Loucy (cell line): Measurements from ENCODE around the gene PARVB.

Experiments
- H2AFZ ChIP-seq: fragments of 200-600 bp; sonication (generic); 2 replicates; pipeline ENCODE4 v1.6.0; 2016; ENCODE audit warnings: antibody characterized with exemption, mild to moderate bottlenecking, low read length, moderate library complexity
- H3F3A ChIP-seq: fragments of 200-600 bp; 2 replicates; pipeline ENCODE4 v1.6.0; 2016; ENCODE audit warnings: antibody characterized with exemption, low read depth, mild to moderate bottlenecking
- H3K27me3 ChIP-seq: fragments of 200-600 bp; sonication (generic); 2 replicates; pipeline ENCODE4 v1.6.1; 2014; ENCODE audit warnings: low read length, mild to moderate bottlenecking; ENCODE audit not compliant: insufficient read depth, poor library complexity, severe bottlenecking
- H3K36me3 ChIP-seq: fragments of 200-600 bp; sonication (generic); 2 replicates; pipeline ENCODE4 v1.6.1; 2016; ENCODE audit warnings: low read length; ENCODE audit not compliant: insufficient read depth
- H3K4me1 ChIP-seq: fragments of 200-600 bp; sonication (generic); 2 replicates; pipeline ENCODE4 v1.5.1; 2014; ENCODE audit warnings: low read length, mild to moderate bottlenecking; ENCODE audit not compliant: insufficient read depth, poor library complexity, severe bottlenecking
- H3K4me2 ChIP-seq: fragments of 200-600 bp; sonication (generic); 2 replicates; pipeline ENCODE4 v1.6.0; 2014; ENCODE audit warnings: antibody characterized with exemption, low read length, low read depth, mild to moderate bottlenecking; ENCODE audit not compliant: poor library complexity, severe bottlenecking
- H3K4me3 ChIP-seq: fragments of 200-600 bp; sonication (generic); 2 replicates; pipeline ENCODE4 v1.5.1; 2014; ENCODE audit warnings: low read length, mild to moderate bottlenecking, mixed read lengths; ENCODE audit not compliant: poor library complexity, severe bottlenecking
- H3K79me2 ChIP-seq: fragments of 200-600 bp; sonication (generic); 2 replicates; pipeline ENCODE4 v1.6.1; 2014; ENCODE audit warnings: low read length; ENCODE audit not compliant: insufficient read depth
- H3K9ac ChIP-seq: fragments of 200-600 bp; sonication (generic); 2 replicates; pipeline ENCODE4 v1.6.0; 2014; ENCODE audit warnings: mild to moderate bottlenecking, low read depth, low read length, moderate library complexity; ENCODE audit not compliant: poor library complexity, severe bottlenecking
- H3K9me2 ChIP-seq: fragments of 200-600 bp; sonication (generic); replicated peaks from 2 replicates; pipeline ENCODE4 v1.6.1; 2016; ENCODE audit warnings: low read depth, low read length, mixed read lengths
- H3K9me3 ChIP-seq: fragments of 200-600 bp; sonication (generic); 2 replicates; pipeline ENCODE4 v1.6.1; 2014; ENCODE audit warnings: mild to moderate bottlenecking, antibody characterized with exemption, low read length, low read depth; ENCODE audit not compliant: insufficient read depth
- H4K20me1 ChIP-seq: fragments of 200-600 bp; sonication (generic); 2 replicates; pipeline ENCODE4 v1.6.0; 2014; ENCODE audit warnings: antibody characterized with exemption, low read length, mild to moderate bottlenecking; ENCODE audit not compliant: insufficient read depth, poor library complexity, severe bottlenecking
- EZH2phosphoT487 ChIP-seq: fragments of 200-600 bp; IDR thresholded peaks from 2 replicates; pipeline ENCODE4 v1.6.1; 2018; ENCODE audit warnings: antibody characterized with exemption, mild to moderate bottlenecking, moderate library complexity, borderline replicate concordance
- TF ChIP-seq, protein P1 (sequence below): fragments of 200-600 bp; sonication (generic); conservative IDR thresholded peaks from 2 replicates; pipeline ENCODE4 v1.5.1; 2014; ENCODE audit warnings: mild to moderate bottlenecking, antibody characterized with exemption, low read length

Gene PARVB

DNA sequence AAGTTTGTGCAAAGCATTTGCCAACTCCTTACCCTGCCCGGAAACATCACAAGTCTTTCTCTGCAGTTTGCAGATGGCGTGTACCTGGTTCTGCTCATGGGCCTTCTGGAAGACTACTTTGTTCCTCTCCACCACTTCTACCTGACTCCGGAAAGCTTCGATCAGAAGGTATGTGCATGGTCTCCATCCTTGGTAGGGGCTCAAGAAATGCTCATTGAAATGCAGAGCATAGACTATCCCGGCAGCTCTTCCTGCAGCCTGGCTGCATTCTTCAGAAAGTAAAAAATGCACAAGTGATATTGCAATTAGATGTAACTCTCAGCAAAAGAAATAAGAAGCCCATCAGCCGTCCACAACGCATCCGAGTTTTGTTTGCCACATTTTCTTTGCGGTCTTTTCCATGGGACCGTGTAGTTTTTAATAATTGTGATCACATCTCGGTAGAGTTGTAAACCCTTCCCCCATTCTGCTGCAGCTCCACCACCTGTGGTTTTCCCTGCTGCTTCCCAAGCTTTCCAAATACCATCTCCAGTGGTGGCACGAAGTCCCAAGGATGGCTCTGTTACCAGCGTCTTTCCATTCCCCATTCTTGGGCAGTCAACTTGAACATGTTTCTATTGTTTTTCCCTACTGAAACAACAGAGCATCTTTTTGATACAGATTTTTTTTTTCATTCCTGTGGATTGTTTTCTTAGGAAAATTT lies 134.0 kb downstream of the PARVB start:
- Histone ChIP-seq H3F3A (no peaks in the 10 kb centered on the region), H3K9me2 (no peaks in the 10 kb centered on the region), H2AFZ (no peak overlapping the region), H3K27me3 (no peaks in the 10 kb centered on the region), H3K4me3 (no peak overlapping the region), H3K9me3 (no peaks in the 10 kb centered on the region), H3K4me1 (peaks cover 13% of the 10 kb centered on the region), H3K79me2 (no peaks in the 10 kb centered on the region), H3K9ac (no peak overlapping the region), H3K4me2 (no peak overlapping the region), H4K20me1 (no peaks in the 10 kb centered on the region), H3K36me3 (no peaks in the 10 kb centered on the region)
- TF ChIP-seq, protein P1, sequence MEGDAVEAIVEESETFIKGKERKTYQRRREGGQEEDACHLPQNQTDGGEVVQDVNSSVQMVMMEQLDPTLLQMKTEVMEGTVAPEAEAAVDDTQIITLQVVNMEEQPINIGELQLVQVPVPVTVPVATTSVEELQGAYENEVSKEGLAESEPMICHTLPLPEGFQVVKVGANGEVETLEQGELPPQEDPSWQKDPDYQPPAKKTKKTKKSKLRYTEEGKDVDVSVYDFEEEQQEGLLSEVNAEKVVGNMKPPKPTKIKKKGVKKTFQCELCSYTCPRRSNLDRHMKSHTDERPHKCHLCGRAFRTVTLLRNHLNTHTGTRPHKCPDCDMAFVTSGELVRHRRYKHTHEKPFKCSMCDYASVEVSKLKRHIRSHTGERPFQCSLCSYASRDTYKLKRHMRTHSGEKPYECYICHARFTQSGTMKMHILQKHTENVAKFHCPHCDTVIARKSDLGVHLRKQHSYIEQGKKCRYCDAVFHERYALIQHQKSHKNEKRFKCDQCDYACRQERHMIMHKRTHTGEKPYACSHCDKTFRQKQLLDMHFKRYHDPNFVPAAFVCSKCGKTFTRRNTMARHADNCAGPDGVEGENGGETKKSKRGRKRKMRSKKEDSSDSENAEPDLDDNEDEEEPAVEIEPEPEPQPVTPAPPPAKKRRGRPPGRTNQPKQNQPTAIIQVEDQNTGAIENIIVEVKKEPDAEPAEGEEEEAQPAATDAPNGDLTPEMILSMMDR: no peak
- no peak for TF ChIP-seq EZH2phosphoT487

DNA sequence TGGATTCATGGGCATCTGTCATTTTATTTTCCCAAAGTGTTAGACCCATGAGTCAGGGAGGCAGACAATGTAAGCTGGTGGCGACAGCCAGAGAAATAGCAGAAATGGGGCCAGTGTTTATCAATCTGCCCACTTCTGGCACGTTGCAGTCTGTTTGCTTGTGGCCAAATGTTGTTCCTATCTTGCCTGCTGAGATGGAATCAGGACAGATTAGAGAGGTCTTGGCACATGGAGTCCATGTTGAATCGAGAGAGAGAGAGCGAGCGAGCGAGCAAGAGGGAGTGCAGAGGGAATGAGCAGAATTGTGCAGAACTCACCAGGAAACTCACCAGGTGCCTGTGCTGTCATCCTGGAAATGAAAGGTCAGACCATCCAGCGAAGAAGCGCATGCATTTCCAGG lies 134.7 kb downstream of the PARVB start:
- Histone ChIP-seq H3K9ac (no peak overlapping the region), H3K4me1 (peaks cover 12% of the 10 kb centered on the region), H3F3A (no peaks in the 10 kb centered on the region), H3K9me3 (no peaks in the 10 kb centered on the region), H3K79me2 (no peaks in the 10 kb centered on the region), H3K9me2 (no peaks in the 10 kb centered on the region), H3K36me3 (no peaks in the 10 kb centered on the region), H3K27me3 (no peaks in the 10 kb centered on the region), H4K20me1 (no peaks in the 10 kb centered on the region), H3K4me2 (no peak overlapping the region), H3K4me3 (no peak overlapping the region), H2AFZ (no peak overlapping the region)
- TF ChIP-seq EZH2phosphoT487: no peak
- TF ChIP-seq, protein P1: no peak

DNA sequence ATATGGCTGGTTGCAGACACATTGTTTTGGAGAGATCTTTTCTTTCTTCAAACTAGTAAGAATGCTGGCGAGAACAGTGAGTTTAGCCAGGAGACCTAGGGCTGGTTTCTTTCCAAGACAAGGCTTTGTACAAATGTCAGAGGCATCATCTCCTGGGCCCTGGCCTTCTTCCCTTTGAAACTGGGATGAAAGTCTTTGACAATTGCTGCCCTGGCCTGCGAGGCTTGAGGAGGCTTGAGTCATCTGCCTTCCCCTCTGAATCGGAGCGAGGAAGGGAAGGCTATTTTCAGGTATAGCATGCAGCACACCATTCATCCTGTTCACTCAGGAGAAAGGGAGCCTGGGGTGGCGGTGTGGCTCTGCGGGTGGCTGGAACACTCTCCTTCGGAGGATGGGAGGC lies 135.1 kb downstream of the PARVB start:
- Histone ChIP-seq H3K9ac (no peak overlapping the region), H3K4me2 (no peak overlapping the region), H3F3A (no peaks in the 10 kb centered on the region), H2AFZ (no peak overlapping the region), H3K4me3 (no peak overlapping the region), H3K27me3 (no peaks in the 10 kb centered on the region), H3K4me1 (peaks cover 8% of the 10 kb centered on the region), H3K79me2 (no peaks in the 10 kb centered on the region), H3K9me3 (no peaks in the 10 kb centered on the region), H3K9me2 (no peaks in the 10 kb centered on the region), H4K20me1 (no peaks in the 10 kb centered on the region), H3K36me3 (no peaks in the 10 kb centered on the region)
- TF ChIP-seq EZH2phosphoT487: no peak
- TF ChIP-seq, protein P1: no peak
